BE2C (cell line): Measurements from ENCODE around the gene RTN4RL1.

Experiments
- DNase-seq: peaks from one replicate; pipeline ENCODE4 v3.0.0-alpha.2; 2020
- H3K27me3 ChIP-seq: fragments of 250-450 bp; sonication (Bioruptor Pico); 2 replicates; pipeline ENCODE4 v1.5.1; 2020; ENCODE audit warnings: mild to moderate bottlenecking
- H3K36me3 ChIP-seq: fragments of 250-450 bp; sonication (Bioruptor Pico); 2 replicates; pipeline ENCODE4 v1.5.1; 2020; ENCODE audit warnings: mild to moderate bottlenecking
- H3K4me1 ChIP-seq: fragments of 250-450 bp; sonication (Bioruptor Pico); 2 replicates; pipeline ENCODE4 v1.5.1; 2020
- H3K4me3 ChIP-seq: 2 replicates; pipeline ENCODE4 v1.5.1; 2011; ENCODE audit warnings: low read depth, low read length
- H3K9me3 ChIP-seq: fragments of 250-450 bp; sonication (Bioruptor Pico); 2 replicates; pipeline ENCODE4 v1.5.1; 2020
- TF ChIP-seq, protein P1 (sequence below): IDR thresholded peaks from 2 replicates; pipeline ENCODE4 v1.5.1; 2012; ENCODE audit warnings: mild to moderate bottlenecking, low read depth, low read length

The RTN4RL1 gene

DNA sequence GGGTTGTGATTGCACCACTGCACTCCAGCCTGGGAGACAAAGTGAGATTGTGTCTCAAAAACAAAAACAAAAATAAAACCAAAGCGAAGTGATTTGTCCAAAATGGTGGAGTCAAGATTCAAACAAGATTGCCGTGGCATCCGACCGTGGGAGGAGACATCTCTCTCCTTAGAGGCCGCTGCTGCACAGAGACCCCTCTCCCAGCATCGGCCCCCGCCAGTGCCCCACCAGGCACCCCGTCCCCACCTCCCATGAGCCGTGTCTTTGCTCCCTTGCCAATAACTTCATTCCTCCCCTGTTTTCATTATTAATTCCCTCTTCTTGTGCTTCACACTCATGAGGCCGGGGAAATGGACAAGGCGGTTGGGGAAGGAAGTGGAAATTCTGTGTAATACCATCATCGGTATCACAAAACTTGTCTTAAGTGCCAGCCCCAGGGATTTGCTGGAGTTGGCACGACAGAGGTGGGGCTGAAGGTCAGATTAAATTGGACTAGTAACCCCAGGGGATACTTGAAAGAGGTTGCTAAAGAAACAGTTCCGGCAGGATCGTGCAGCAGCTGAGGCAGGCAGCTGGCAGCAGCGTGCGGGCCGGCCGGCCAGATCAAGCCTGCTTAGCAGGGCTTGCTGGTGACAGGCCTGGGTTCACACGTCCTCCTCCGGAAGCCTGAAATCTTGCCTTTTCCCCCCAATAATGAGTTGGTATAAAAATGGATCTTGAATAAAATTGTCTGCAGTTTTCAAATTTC is 66.8 kb downstream of the RTN4RL1 start:
- no peaks in the 10 kb centered on the region for H3K36me3 ChIP-seq
- no peak overlapping the region for H3K4me3 ChIP-seq
- H3K4me1 ChIP-seq = peaks cover 6% of the 10 kb centered on the region; the same call in 1 of the 2 replicates
- no peaks in the 10 kb centered on the region for H3K9me3 ChIP-seq
- H3K27me3 ChIP-seq = no peaks in the 10 kb centered on the region
- TF ChIP-seq, protein P1, sequence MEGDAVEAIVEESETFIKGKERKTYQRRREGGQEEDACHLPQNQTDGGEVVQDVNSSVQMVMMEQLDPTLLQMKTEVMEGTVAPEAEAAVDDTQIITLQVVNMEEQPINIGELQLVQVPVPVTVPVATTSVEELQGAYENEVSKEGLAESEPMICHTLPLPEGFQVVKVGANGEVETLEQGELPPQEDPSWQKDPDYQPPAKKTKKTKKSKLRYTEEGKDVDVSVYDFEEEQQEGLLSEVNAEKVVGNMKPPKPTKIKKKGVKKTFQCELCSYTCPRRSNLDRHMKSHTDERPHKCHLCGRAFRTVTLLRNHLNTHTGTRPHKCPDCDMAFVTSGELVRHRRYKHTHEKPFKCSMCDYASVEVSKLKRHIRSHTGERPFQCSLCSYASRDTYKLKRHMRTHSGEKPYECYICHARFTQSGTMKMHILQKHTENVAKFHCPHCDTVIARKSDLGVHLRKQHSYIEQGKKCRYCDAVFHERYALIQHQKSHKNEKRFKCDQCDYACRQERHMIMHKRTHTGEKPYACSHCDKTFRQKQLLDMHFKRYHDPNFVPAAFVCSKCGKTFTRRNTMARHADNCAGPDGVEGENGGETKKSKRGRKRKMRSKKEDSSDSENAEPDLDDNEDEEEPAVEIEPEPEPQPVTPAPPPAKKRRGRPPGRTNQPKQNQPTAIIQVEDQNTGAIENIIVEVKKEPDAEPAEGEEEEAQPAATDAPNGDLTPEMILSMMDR = no peak
- peak; percentile 49 for DNase-seq

GRCh38 chr17:1957037-1957436 is 68.1 kb downstream of the RTN4RL1 start:
- Histone ChIP-seq H3K27me3 (no peaks in the 10 kb centered on the region), H3K4me1 (peaks cover 6% of the 10 kb centered on the region; the same call in 1 of the 2 replicates), H3K4me3 (no peak overlapping the region), H3K36me3 (no peaks in the 10 kb centered on the region), H3K9me3 (no peaks in the 10 kb centered on the region)
- DNase-seq = no peak
- TF ChIP-seq, protein P1 = no peak

DNA sequence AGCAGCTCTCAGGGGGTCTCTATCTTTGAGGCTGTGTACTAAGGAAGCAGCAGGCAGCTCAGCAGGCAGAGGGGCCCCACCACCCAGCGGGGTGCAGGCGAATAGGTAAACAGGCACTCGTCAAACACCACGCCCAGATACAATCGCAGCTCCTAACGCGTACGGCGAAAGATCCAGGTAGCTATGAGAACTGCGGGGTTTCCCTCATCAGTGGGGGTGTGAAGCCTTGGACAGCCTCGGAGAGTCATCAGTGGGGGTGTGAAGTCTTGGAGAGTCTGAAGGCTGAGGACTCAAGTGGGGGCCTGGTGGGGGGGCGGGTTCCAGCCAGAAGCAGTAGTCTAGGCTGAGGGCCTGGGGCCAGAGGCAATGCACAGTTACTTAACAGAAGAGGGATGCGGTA is 69.0 kb downstream of the RTN4RL1 start:
- H3K9me3 ChIP-seq = no peaks in the 10 kb centered on the region
- TF ChIP-seq, protein P1 = no peak
- H3K36me3 ChIP-seq = no peaks in the 10 kb centered on the region
- H3K4me1 ChIP-seq = peaks cover 6% of the 10 kb centered on the region; the same call in 1 of the 2 replicates
- H3K4me3 ChIP-seq = no peak overlapping the region
- DNase-seq = no peak
- H3K27me3 ChIP-seq = no peaks in the 10 kb centered on the region

DNA sequence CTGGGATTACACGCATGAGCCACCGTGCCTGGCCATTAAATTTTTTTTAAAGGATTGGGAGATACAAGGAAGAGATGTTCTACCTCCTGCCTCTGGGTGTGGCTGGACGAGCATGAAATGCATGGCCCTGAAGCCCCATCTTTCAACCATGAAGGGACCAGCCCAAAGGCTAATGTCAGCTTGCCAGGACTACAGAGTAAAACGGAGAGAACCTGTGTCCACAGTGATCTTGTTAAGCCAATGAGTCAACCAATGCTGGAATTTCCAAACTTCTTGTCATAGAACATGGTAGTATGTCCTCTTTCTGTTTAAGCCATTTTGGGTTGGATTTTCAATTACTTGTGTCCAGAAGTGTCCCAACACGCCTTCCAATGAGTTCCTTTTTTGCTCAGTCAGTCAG is 71.3 kb downstream of the RTN4RL1 start:
- Histone ChIP-seq H3K36me3 (no peaks in the 10 kb centered on the region), H3K4me1 (peaks cover 5% of the 10 kb centered on the region; the same call in 1 of the 2 replicates), H3K9me3 (no peaks in the 10 kb centered on the region), H3K4me3 (no peak overlapping the region), H3K27me3 (no peaks in the 10 kb centered on the region)
- no peak for DNase-seq
- TF ChIP-seq, protein P1 = no peak

GRCh38 chr17:1951920-1952319 is 73.2 kb downstream of the RTN4RL1 start:
- Histone ChIP-seq H3K27me3 (no peaks in the 10 kb centered on the region), H3K36me3 (no peaks in the 10 kb centered on the region), H3K9me3 (no peaks in the 10 kb centered on the region), H3K4me1 (peaks cover 8% of the 10 kb centered on the region), H3K4me3 (no peak overlapping the region)
- TF ChIP-seq, protein P1 = no peak
- DNase-seq = no peak

DNA sequence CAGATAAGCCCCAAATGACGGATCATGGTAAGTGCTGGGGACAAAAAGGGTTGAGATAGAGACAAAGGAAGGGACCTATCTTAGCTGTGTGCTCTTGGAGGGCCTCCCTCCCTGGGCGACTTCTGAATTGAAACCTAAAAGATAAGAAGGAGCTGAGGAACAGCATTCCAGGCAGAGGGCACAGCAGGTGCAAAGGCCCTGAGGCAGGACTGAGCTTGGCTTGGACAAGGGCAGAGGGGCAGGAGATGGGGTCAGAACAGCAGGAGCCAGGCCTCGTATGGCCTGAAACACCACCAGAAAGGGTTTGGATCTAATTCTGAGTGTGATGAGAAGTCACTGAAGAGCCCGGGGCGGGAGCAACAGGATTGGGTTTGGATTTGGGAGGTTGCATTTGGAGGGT is 75.4 kb downstream of the RTN4RL1 start:
- Histone ChIP-seq H3K4me3 (no peak overlapping the region), H3K27me3 (no peaks in the 10 kb centered on the region), H3K9me3 (no peaks in the 10 kb centered on the region), H3K36me3 (no peaks in the 10 kb centered on the region), H3K4me1 (peaks cover 8% of the 10 kb centered on the region)
- TF ChIP-seq, protein P1 = no peak
- DNase-seq = no peak
